ENCODE data around the gene RNF38.

RNF38 gene

DNA sequence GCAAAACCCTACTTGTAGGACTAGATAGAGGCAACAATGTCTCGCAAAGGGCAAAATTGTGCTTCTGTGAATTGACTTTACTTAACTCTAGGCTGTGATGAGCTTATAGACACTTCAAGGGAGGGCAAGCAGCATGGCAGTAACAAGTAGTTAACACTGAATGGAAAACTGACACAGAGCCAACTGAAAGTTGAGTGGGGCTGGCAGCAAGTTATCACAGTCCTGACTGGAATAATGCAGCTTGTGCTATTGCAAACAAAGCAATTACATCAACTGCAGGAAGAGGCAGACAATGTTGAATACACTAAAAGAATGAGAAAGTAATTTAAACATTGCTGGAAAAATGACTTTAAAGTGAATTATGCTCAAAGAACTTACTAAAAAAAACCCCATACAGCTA is 62.2 kb downstream of the RNF38 start:
- Histone ChIP-seq H3K4me2 (ENCODE audit: low read length, poor library complexity, severe bottlenecking) (no peak overlapping the region), H3K36me3 (ENCODE audit: control insufficient read depth in 1 of 2, insufficient read depth in 2 of 2, low read depth in 1 of 2, low read length in 2 of 2) (peaks cover 21 to 74% of the 10 kb centered on the region in 2 experiments), H3K18ac (ENCODE audit: low read depth in 1 of 2, low read length in 2 of 2) (no peak overlapping the region), H3K23ac (ENCODE audit: low read length in 2 of 2) (no peak overlapping the region), H4K91ac (ENCODE audit: low read length) (no peak overlapping the region), H4K8ac (ENCODE audit: low read length) (no peak overlapping the region), H3K79me1 (replicated peaks; ENCODE audit: low read length, poor library complexity, severe bottlenecking) (peaks cover 3% of the 10 kb centered on the region), H2AK5ac (ENCODE audit: low read length, severe bottlenecking) (no peak overlapping the region), H3K4me1 (ENCODE audit: control insufficient read depth, insufficient read depth, low read depth, low read length) (no peaks in the 10 kb centered on the region), H2BK15ac (ENCODE audit: low read depth, poor library complexity, severe bottlenecking) (no peak overlapping the region), H3K4me3 (ENCODE audit: insufficient read depth in 1 of 2, low read depth in 1 of 2, low read length in 2 of 2) (no peak overlapping the region), H3K27me3 (ENCODE audit: control insufficient read depth in 1 of 2, insufficient read depth in 1 of 2, low read length in 2 of 2) (no peaks in the 10 kb centered on the region), H2BK5ac (ENCODE audit: low read depth, low read length, poor library complexity, severe bottlenecking) (no peak overlapping the region), H2AFZ (ENCODE audit: low read depth, low read length) (no peak overlapping the region), H2BK120ac (ENCODE audit: low read depth, low read length) (no peak overlapping the region), H2BK12ac (ENCODE audit: low read length in 2 of 2) (no peak overlapping the region), H3K27ac (ENCODE audit: low read length, poor library complexity, severe bottlenecking) (no peak overlapping the region), H3K9me3 (ENCODE audit: control insufficient read depth, low read length) (no peaks in the 10 kb centered on the region), H3K9ac (ENCODE audit: low read length) (no peak overlapping the region), H3K4ac (ENCODE audit: low read depth in 1 of 2, low read length in 2 of 2) (no peak overlapping the region), H3K14ac (ENCODE audit: low read length in 2 of 2) (no peak overlapping the region)
- DNase-seq: no peak
- WGBS: 100% methylated on average over 1 of the region's 1 CpG

DNA sequence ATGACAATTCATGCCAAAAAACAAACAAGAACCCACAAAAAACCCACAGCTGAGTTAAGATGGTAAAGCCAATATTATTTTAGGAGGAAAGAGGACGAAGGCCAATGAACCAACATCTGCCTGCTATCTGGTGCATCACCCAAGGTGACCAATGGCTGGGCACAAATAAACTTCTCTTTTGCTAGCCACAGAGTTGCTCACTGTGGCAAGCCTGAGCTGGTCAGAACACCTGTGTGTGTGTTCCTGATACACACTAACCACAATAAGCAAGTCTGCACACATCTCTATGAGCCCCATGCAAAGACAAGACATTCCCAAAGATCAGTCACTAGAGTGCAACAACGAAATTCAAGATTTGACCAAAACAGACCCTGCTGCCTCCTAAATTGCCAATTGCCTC is 63.1 kb downstream of the RNF38 start:
- Histone ChIP-seq H2BK12ac (ENCODE audit: low read length in 2 of 2) (no peak overlapping the region), H3K27ac (ENCODE audit: low read length, poor library complexity, severe bottlenecking) (no peak overlapping the region), H3K4me1 (ENCODE audit: control insufficient read depth, insufficient read depth, low read depth, low read length) (no peaks in the 10 kb centered on the region), H3K9me3 (ENCODE audit: control insufficient read depth, low read length) (no peaks in the 10 kb centered on the region), H3K36me3 (ENCODE audit: control insufficient read depth in 1 of 2, insufficient read depth in 2 of 2, low read depth in 1 of 2, low read length in 2 of 2) (peaks cover 21 to 66% of the 10 kb centered on the region in 2 experiments), H2AK5ac (ENCODE audit: low read length, severe bottlenecking) (no peak overlapping the region), H3K23ac (ENCODE audit: low read length in 2 of 2) (no peak overlapping the region), H2BK5ac (ENCODE audit: low read depth, low read length, poor library complexity, severe bottlenecking) (no peak overlapping the region), H4K91ac (ENCODE audit: low read length) (no peak overlapping the region), H4K8ac (ENCODE audit: low read length) (no peak overlapping the region), H2AFZ (ENCODE audit: low read depth, low read length) (no peak overlapping the region), H2BK120ac (ENCODE audit: low read depth, low read length) (no peak overlapping the region), H3K4me3 (ENCODE audit: insufficient read depth in 1 of 2, low read depth in 1 of 2, low read length in 2 of 2) (no peak overlapping the region), H3K4ac (ENCODE audit: low read depth in 1 of 2, low read length in 2 of 2) (no peak overlapping the region), H2BK15ac (ENCODE audit: low read depth, poor library complexity, severe bottlenecking) (no peak overlapping the region), H3K9ac (ENCODE audit: low read length) (no peak overlapping the region), H3K18ac (ENCODE audit: low read depth in 1 of 2, low read length in 2 of 2) (no peak overlapping the region), H3K4me2 (ENCODE audit: low read length, poor library complexity, severe bottlenecking) (no peak overlapping the region), H3K27me3 (ENCODE audit: control insufficient read depth in 1 of 2, insufficient read depth in 1 of 2, low read length in 2 of 2) (no peaks in the 10 kb centered on the region), H3K79me1 (replicated peaks; ENCODE audit: low read length, poor library complexity, severe bottlenecking) (peaks cover 3% of the 10 kb centered on the region), H3K14ac (ENCODE audit: low read length in 2 of 2) (no peak overlapping the region)
- 85% methylated on average over 2 of the region's 2 CpGs for WGBS
- no peak for DNase-seq

DNA sequence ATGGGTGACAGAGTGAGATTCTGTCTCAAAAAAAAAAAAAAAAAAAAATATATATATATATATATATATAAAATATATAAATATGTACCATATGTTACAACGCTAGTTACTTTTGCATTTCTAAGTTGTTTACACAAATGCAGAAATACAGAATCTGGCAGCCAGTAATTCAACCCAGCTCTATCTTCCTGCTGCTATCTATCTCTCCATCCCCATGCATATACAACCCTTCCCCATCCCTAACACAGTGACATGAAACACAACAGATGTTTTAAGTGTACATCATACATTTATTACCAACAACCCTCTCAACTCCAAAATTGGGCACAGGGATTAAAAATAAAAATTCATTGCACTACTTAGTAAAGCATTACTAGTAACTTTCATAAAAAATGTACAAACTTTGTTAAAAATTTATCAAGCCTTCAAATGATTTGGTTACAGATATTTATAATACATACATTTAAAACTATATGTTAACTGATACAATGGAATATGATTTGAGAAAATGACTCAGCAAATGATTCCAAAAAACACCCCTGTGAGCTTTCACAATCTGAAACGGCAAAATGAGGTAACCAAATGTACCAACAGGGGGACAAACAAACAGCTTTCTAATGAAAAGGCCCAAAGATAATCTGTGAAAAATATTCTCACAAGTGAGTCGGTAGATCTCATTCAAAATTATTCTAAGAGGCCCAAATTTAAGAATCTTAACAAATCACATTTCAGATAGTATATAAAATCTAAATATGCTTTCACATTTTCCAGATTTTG is 63.8 kb downstream of the RNF38 start:
- no peak overlapping the region for H2AK5ac ChIP-seq (ENCODE audit: low read length, severe bottlenecking)
- no peaks in the 10 kb centered on the region for H3K4me1 ChIP-seq (ENCODE audit: control insufficient read depth, insufficient read depth, low read depth, low read length)
- H2AFZ ChIP-seq (ENCODE audit: low read depth, low read length): no peak overlapping the region
- no peak overlapping the region for H2BK15ac ChIP-seq (ENCODE audit: low read depth, poor library complexity, severe bottlenecking)
- H3K27me3 ChIP-seq (ENCODE audit: control insufficient read depth in 1 of 2, insufficient read depth in 1 of 2, low read length in 2 of 2): no peaks in the 10 kb centered on the region
- H3K18ac ChIP-seq (ENCODE audit: low read depth in 1 of 2, low read length in 2 of 2): no peak overlapping the region
- H3K9ac ChIP-seq (ENCODE audit: low read length): no peak overlapping the region
- H3K23ac ChIP-seq (ENCODE audit: low read length in 2 of 2): no peak overlapping the region
- H3K36me3 ChIP-seq (ENCODE audit: control insufficient read depth in 1 of 2, insufficient read depth in 2 of 2, low read depth in 1 of 2, low read length in 2 of 2): peaks cover 18 to 60% of the 10 kb centered on the region in 2 experiments
- peaks cover 3% of the 10 kb centered on the region for H3K79me1 ChIP-seq (replicated peaks; ENCODE audit: low read length, poor library complexity, severe bottlenecking)
- no peak overlapping the region for H3K14ac ChIP-seq (ENCODE audit: low read length in 2 of 2)
- no peak overlapping the region for H3K27ac ChIP-seq (ENCODE audit: low read length, poor library complexity, severe bottlenecking)
- no peak overlapping the region for H2BK120ac ChIP-seq (ENCODE audit: low read depth, low read length)
- H4K91ac ChIP-seq (ENCODE audit: low read length): no peak overlapping the region
- no peaks in the 10 kb centered on the region for H3K9me3 ChIP-seq (ENCODE audit: control insufficient read depth, low read length)
- H4K8ac ChIP-seq (ENCODE audit: low read length): no peak overlapping the region
- no peak overlapping the region for H3K4ac ChIP-seq (ENCODE audit: low read depth in 1 of 2, low read length in 2 of 2)
- H3K4me2 ChIP-seq (ENCODE audit: low read length, poor library complexity, severe bottlenecking): no peak overlapping the region
- no peak overlapping the region for H2BK5ac ChIP-seq (ENCODE audit: low read depth, low read length, poor library complexity, severe bottlenecking)
- WGBS: 94% methylated on average over 2 of the region's 3 CpGs
- no peak overlapping the region for H2BK12ac ChIP-seq (ENCODE audit: low read length in 2 of 2)
- DNase-seq: no peak
- H3K4me3 ChIP-seq (ENCODE audit: insufficient read depth in 1 of 2, low read depth in 1 of 2, low read length in 2 of 2): no peak overlapping the region

DNA sequence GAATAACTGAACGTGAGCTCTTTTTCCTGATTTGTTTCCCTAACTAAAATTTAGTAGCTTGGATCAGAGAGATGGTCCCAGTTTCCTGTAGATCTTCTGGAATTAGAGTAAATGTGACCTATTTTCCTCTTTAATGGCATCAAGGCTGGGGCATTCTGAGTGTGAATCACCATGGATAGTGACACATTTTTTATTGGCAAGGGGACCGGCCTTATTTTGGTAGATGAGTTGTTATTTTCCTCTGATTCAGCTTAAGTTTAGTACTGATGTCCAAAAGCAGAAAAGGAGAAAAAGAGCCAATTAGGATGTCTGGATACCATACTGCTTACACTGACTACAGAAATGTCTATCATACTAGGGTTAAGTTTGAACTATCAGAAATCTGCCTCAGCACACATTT is 68.1 kb downstream of the RNF38 start:
- Histone ChIP-seq H2BK120ac (ENCODE audit: low read depth, low read length) (no peak overlapping the region), H3K4me1 (ENCODE audit: control insufficient read depth, insufficient read depth, low read depth, low read length) (peaks cover 5% of the 10 kb centered on the region), H4K91ac (ENCODE audit: low read length) (no peak overlapping the region), H3K27ac (ENCODE audit: low read length, poor library complexity, severe bottlenecking) (no peak overlapping the region), H3K9me3 (ENCODE audit: control insufficient read depth, low read length) (no peaks in the 10 kb centered on the region), H3K36me3 (ENCODE audit: control insufficient read depth in 1 of 2, insufficient read depth in 2 of 2, low read depth in 1 of 2, low read length in 2 of 2) (peaks cover 11 to 21% of the 10 kb centered on the region in 2 experiments), H3K23ac (ENCODE audit: low read length in 2 of 2) (no peak overlapping the region), H3K14ac (ENCODE audit: low read length in 2 of 2) (no peak overlapping the region), H3K9ac (ENCODE audit: low read length) (no peak overlapping the region), H2BK15ac (ENCODE audit: low read depth, poor library complexity, severe bottlenecking) (no peak overlapping the region), H3K79me1 (replicated peaks; ENCODE audit: low read length, poor library complexity, severe bottlenecking) (peaks cover under 1% of the 10 kb centered on the region), H3K4ac (ENCODE audit: low read depth in 1 of 2, low read length in 2 of 2) (no peak overlapping the region), H2AFZ (ENCODE audit: low read depth, low read length) (no peak overlapping the region), H3K27me3 (ENCODE audit: control insufficient read depth in 1 of 2, insufficient read depth in 1 of 2, low read length in 2 of 2) (no peaks in the 10 kb centered on the region), H3K4me2 (ENCODE audit: low read length, poor library complexity, severe bottlenecking) (no peak overlapping the region), H3K4me3 (ENCODE audit: insufficient read depth in 1 of 2, low read depth in 1 of 2, low read length in 2 of 2) (no peak overlapping the region), H2BK5ac (ENCODE audit: low read depth, low read length, poor library complexity, severe bottlenecking) (no peak overlapping the region), H4K8ac (ENCODE audit: low read length) (no peak overlapping the region), H2AK5ac (ENCODE audit: low read length, severe bottlenecking) (no peak overlapping the region), H3K18ac (ENCODE audit: low read depth in 1 of 2, low read length in 2 of 2) (no peak overlapping the region), H2BK12ac (ENCODE audit: low read length in 2 of 2) (no peak overlapping the region)
- DNase-seq: no peak
- 94% methylated on average over 2 of the region's 2 CpGs for WGBS

Measured in mesenchymal stem cell (in vitro differentiated cells and primary cell).